ENCODE results near the gene CPT1C. TPM values are rescaled to one million over a fixed set of nuclear protein-coding genes. Genes with fewer than 3 reads are reported as not detected.
"Not testable (repeated sequence)": the region's sequence is repeated elsewhere in the genome, so short reads cannot be mapped to it uniquely, and the experiment has no call there.

Gene CPT1C
- total RNA-seq, 1 experiment from 2014 or later: 21.2 TPM

GRCh38 chr19:49690079-49690655 lies 749 bp upstream of the CPT1C start:
- in situ Hi-C loops (cut with HindIII; ENCODE audit: low pct_unique_long_range_greater_than_20kb, low sequenced_read_pairs): no loop called here

GRCh38 chr19:49691243-49692146 lies 579 bp downstream of the CPT1C start:
- DNase-seq (ENCODE audit: low read depth): no peak
- in situ Hi-C loops (cut with HindIII; ENCODE audit: low pct_unique_long_range_greater_than_20kb, low sequenced_read_pairs): no loop called here

More at GRCh38 chr19:49690079-49690655, 749 bp upstream of the CPT1C start:
- no peak for DNase-seq (ENCODE audit: low read depth)

- no peak for DNase-seq (ENCODE audit: low read depth)
- in situ Hi-C loops (cut with HindIII; ENCODE audit: low pct_unique_long_range_greater_than_20kb, low sequenced_read_pairs): no loop called here
Measured at GRCh38 chr19:49692147-49692506, 1.2 kb downstream of the CPT1C start.

GRCh38 chr19:49696115-49696514 lies 5.2 kb downstream of the CPT1C start:
- no peak for DNase-seq (ENCODE audit: low read depth)

GRCh38 chr19:49696865-49697264 lies 5.9 kb downstream of the CPT1C start:
- DNase-seq (ENCODE audit: low read depth): no peak
- in situ Hi-C loops (cut with HindIII; ENCODE audit: low pct_unique_long_range_greater_than_20kb, low sequenced_read_pairs): no loop called here

More at GRCh38 chr19:49696115-49696514, 5.2 kb downstream of the CPT1C start:
- in situ Hi-C loops (cut with HindIII; ENCODE audit: low pct_unique_long_range_greater_than_20kb, low sequenced_read_pairs): no loop called here

GRCh38 chr19:49699364-49699763 lies 8.4 kb downstream of the CPT1C start:
- in situ Hi-C loops (cut with HindIII; ENCODE audit: low pct_unique_long_range_greater_than_20kb, low sequenced_read_pairs): no loop called here
- no peak for DNase-seq (ENCODE audit: low read depth)

GRCh38 chr19:49700563-49700962 lies 9.6 kb downstream of the CPT1C start:
- in situ Hi-C loops (cut with HindIII; ENCODE audit: low pct_unique_long_range_greater_than_20kb, low sequenced_read_pairs): no loop called here
- no peak for DNase-seq (ENCODE audit: low read depth)

- no peak for DNase-seq (ENCODE audit: low read depth)
- in situ Hi-C loops (cut with HindIII; ENCODE audit: low pct_unique_long_range_greater_than_20kb, low sequenced_read_pairs): no loop called here
Measured at GRCh38 chr19:49701271-49701786, 10.4 kb downstream of the CPT1C start.

GRCh38 chr19:49704888-49705642 lies 14.1 kb downstream of the CPT1C start:
- DNase-seq (ENCODE audit: low read depth): no peak
- in situ Hi-C loops (cut with HindIII; ENCODE audit: low pct_unique_long_range_greater_than_20kb, low sequenced_read_pairs): no loop called here

GRCh38 chr19:49705919-49706318 lies 15.0 kb downstream of the CPT1C start:
- in situ Hi-C loops (cut with HindIII; ENCODE audit: low pct_unique_long_range_greater_than_20kb, low sequenced_read_pairs): no loop called here
- no peak for DNase-seq (ENCODE audit: low read depth)

- peak; percentile 70 for DNase-seq (ENCODE audit: low read depth)
- in situ Hi-C loops (cut with HindIII; ENCODE audit: low pct_unique_long_range_greater_than_20kb, low sequenced_read_pairs): no loop called here
Measured at GRCh38 chr19:49710372-49710951, 19.5 kb downstream of the CPT1C start.

- peak; percentile 97 for DNase-seq (ENCODE audit: low read depth)
- in situ Hi-C loops (cut with HindIII; ENCODE audit: low pct_unique_long_range_greater_than_20kb, low sequenced_read_pairs): no loop called here
Measured at GRCh38 chr19:49712397-49712859, 21.5 kb downstream of the CPT1C start.

- in situ Hi-C loops (cut with HindIII; ENCODE audit: low pct_unique_long_range_greater_than_20kb, low sequenced_read_pairs): no loop called here
- no peak for DNase-seq (ENCODE audit: low read depth)
Measured at GRCh38 chr19:49713236-49713845, 22.4 kb downstream of the CPT1C start.

GRCh38 chr19:49716154-49716553 lies 25.2 kb downstream of the CPT1C start:
- no peak for DNase-seq (ENCODE audit: low read depth)
- in situ Hi-C loops (cut with HindIII; ENCODE audit: low pct_unique_long_range_greater_than_20kb, low sequenced_read_pairs): no loop called here

GRCh38 chr19:49718511-49718910 lies 27.6 kb downstream of the CPT1C start:
- peak; percentile 37 for DNase-seq (ENCODE audit: low read depth)
- in situ Hi-C loops (cut with HindIII; ENCODE audit: low pct_unique_long_range_greater_than_20kb, low sequenced_read_pairs): no loop called here

GRCh38 chr19:49718991-49719390 lies 28.1 kb downstream of the CPT1C start:
- in situ Hi-C loops (cut with HindIII; ENCODE audit: low pct_unique_long_range_greater_than_20kb, low sequenced_read_pairs): no loop called here

GRCh38 chr19:49719420-49719819 lies 28.5 kb downstream of the CPT1C start:
- DNase-seq (ENCODE audit: low read depth); in situ Hi-C loops (cut with HindIII; ENCODE audit: low pct_unique_long_range_greater_than_20kb, low sequenced_read_pairs): not testable (repeated sequence)

More at GRCh38 chr19:49718991-49719390, 28.1 kb downstream of the CPT1C start:
- DNase-seq (ENCODE audit: low read depth): no peak

All from Caki2 (cell line).